Measurements from ENCODE around the gene OLIG1. TPM values are rescaled to one million over a fixed set of nuclear protein-coding genes. Genes with fewer than 3 reads are reported as not detected.

The OLIG1 gene
- total and polyA plus RNA-seq, 4 experiments from 2014 or later = not detected

- Mint-ChIP-seq H3K27me3 (peaks cover 24 to 31% of the 10 kb centered on the region in 2 donors), H3K27ac (no peak overlapping the region), H3K4me1 (peaks cover 14 to 48% (median 37%) of the 10 kb centered on the region in 4 donors), H3K9me3 (no peaks in the 10 kb centered on the region), H3K4me3 (no peak overlapping the region), H3K36me3 (no peaks in the 10 kb centered on the region)
- H3K9me3 ChIP-seq (ENCODE audit: control insufficient read depth in 1 of 2, low read length in 2 of 2) = no peaks in the 10 kb centered on the region
- ChIA-PET CTCF (ENCODE audit: partially characterized antibody) (no interaction called here), POLR2A (ENCODE audit: partially characterized antibody) (interaction anchor here (0.6 kb wide), 1 partner anchor 158 kb away, joined by 3 read pairs; no protein-coding TSS in a partner anchor)
- peaks cover 8% of the 10 kb centered on the region for H3K27me3 ChIP-seq (ENCODE audit: insufficient read depth, low read length)
- intact Hi-C loops (cut with micrococcal nuclease) = no loop called here
- H3K4me1 ChIP-seq (ENCODE audit: insufficient read depth, low read length) = peaks cover 24% of the 10 kb centered on the region
- H3K4me3 ChIP-seq (ENCODE audit: low read length in 2 of 2) = no peak overlapping the region
- no peak overlapping the region for H3K27ac ChIP-seq (ENCODE audit: low read depth, low read length)
- no peaks in the 10 kb centered on the region for H3K36me3 ChIP-seq (ENCODE audit: insufficient read depth, low read length)
- DNase-seq = no peak
Measured at GRCh38 chr21:33112681-33113080, 42.7 kb downstream of the OLIG1 start.

- H3K36me3 Mint-ChIP-seq = no peaks in the 10 kb centered on the region
- peaks cover 23 to 29% of the 10 kb centered on the region in 2 donors for H3K27me3 Mint-ChIP-seq
- H3K9me3 Mint-ChIP-seq = no peaks in the 10 kb centered on the region
- H3K27ac ChIP-seq (ENCODE audit: low read depth, low read length) = no peak overlapping the region
- peaks cover 24% of the 10 kb centered on the region for H3K4me1 ChIP-seq (ENCODE audit: insufficient read depth, low read length)
- peaks cover 15 to 52% (median 39%) of the 10 kb centered on the region in 4 donors for H3K4me1 Mint-ChIP-seq
- H3K36me3 ChIP-seq (ENCODE audit: insufficient read depth, low read length) = no peaks in the 10 kb centered on the region
- ChIA-PET CTCF (ENCODE audit: partially characterized antibody) (interaction anchor here (0.7 kb wide), 1 partner anchor 121 kb away, joined by 3 read pairs; no protein-coding TSS in a partner anchor), POLR2A (ENCODE audit: partially characterized antibody) (interaction anchor here (0.6 kb wide), 1 partner anchor 157 kb away, joined by 3 read pairs; no protein-coding TSS in a partner anchor)
- H3K27me3 ChIP-seq (ENCODE audit: insufficient read depth, low read length) = peaks cover 8% of the 10 kb centered on the region
- DNase-seq = no peak
- no peak overlapping the region for H3K4me3 Mint-ChIP-seq
- no peaks in the 10 kb centered on the region for H3K9me3 ChIP-seq (ENCODE audit: control insufficient read depth in 1 of 2, low read length in 2 of 2)
- H3K4me3 ChIP-seq (ENCODE audit: low read length in 2 of 2) = no peak overlapping the region
- intact Hi-C loops (cut with micrococcal nuclease) = no loop called here
- H3K27ac Mint-ChIP-seq = peak overlapping the region in 1 of 7 donors; percentile 13
Measured at GRCh38 chr21:33113131-33113530, 43.2 kb downstream of the OLIG1 start.

- H3K27me3 ChIP-seq (ENCODE audit: insufficient read depth, low read length) = peaks cover 8% of the 10 kb centered on the region
- ChIA-PET CTCF (ENCODE audit: partially characterized antibody) (no interaction called here), POLR2A (ENCODE audit: partially characterized antibody) (no interaction called here)
- intact Hi-C loops (cut with micrococcal nuclease) = no loop called here
- no peaks in the 10 kb centered on the region for H3K9me3 ChIP-seq (ENCODE audit: control insufficient read depth in 1 of 2, low read length in 2 of 2)
- no peaks in the 10 kb centered on the region for H3K36me3 ChIP-seq (ENCODE audit: insufficient read depth, low read length)
- no peak for DNase-seq
- H3K9me3 Mint-ChIP-seq = no peaks in the 10 kb centered on the region
- H3K4me1 Mint-ChIP-seq = peaks cover 14 to 51% (median 38%) of the 10 kb centered on the region in 4 donors
- no peak overlapping the region for H3K27ac Mint-ChIP-seq
- peaks cover 17 to 22% of the 10 kb centered on the region in 2 donors for H3K27me3 Mint-ChIP-seq
- H3K4me1 ChIP-seq (ENCODE audit: insufficient read depth, low read length) = peaks cover 24% of the 10 kb centered on the region
- H3K4me3 ChIP-seq (ENCODE audit: low read length in 2 of 2) = no peak overlapping the region
- H3K36me3 Mint-ChIP-seq = no peaks in the 10 kb centered on the region
- no peak overlapping the region for H3K4me3 Mint-ChIP-seq
- no peak overlapping the region for H3K27ac ChIP-seq (ENCODE audit: low read depth, low read length)
Measured at GRCh38 chr21:33114276-33114675, 44.3 kb downstream of the OLIG1 start.

- no peaks in the 10 kb centered on the region for H3K27me3 ChIP-seq (ENCODE audit: insufficient read depth, low read length)
- ChIA-PET CTCF (ENCODE audit: partially characterized antibody) (no interaction called here), POLR2A (ENCODE audit: partially characterized antibody) (no interaction called here)
- H3K4me3 ChIP-seq (ENCODE audit: low read length in 2 of 2) = peak overlapping the region in 1 of 2 donors; percentile 7
- Mint-ChIP-seq H3K27me3 (peaks cover 6 to 14% of the 10 kb centered on the region in 2 donors), H3K4me3 (peak overlapping the region in 7 of 8 donors; percentile 62 to 88 (median 68)), H3K4me1 (peaks cover 11 to 40% (median 31%) of the 10 kb centered on the region in 4 donors), H3K36me3 (no peaks in the 10 kb centered on the region), H3K27ac (peak overlapping the region in 1 of 7 donors; percentile 44), H3K9me3 (no peaks in the 10 kb centered on the region)
- intact Hi-C loops (cut with micrococcal nuclease) = no loop called here
- H3K27ac ChIP-seq (ENCODE audit: low read depth, low read length) = no peak overlapping the region
- no peak for DNase-seq
- peaks cover 24% of the 10 kb centered on the region for H3K4me1 ChIP-seq (ENCODE audit: insufficient read depth, low read length)
- H3K36me3 ChIP-seq (ENCODE audit: insufficient read depth, low read length) = no peaks in the 10 kb centered on the region
- H3K9me3 ChIP-seq (ENCODE audit: control insufficient read depth in 1 of 2, low read length in 2 of 2) = no peaks in the 10 kb centered on the region
Measured at GRCh38 chr21:33115631-33116510, 45.9 kb downstream of the OLIG1 start.

GRCh38 chr21:33116676-33117075, 46.7 kb downstream of the OLIG1 start:
- CTCF ChIA-PET (ENCODE audit: partially characterized antibody) = no interaction called here
- H3K27ac ChIP-seq (ENCODE audit: low read depth, low read length) = no peak overlapping the region
- H3K4me3 ChIP-seq (ENCODE audit: low read length in 2 of 2) = peak overlapping the region in 1 of 2 donors; percentile 7
- Mint-ChIP-seq H3K27ac (peak overlapping the region in 5 of 7 donors; percentile 15 to 67 (median 39)), H3K4me3 (peak overlapping the region; percentile 12 to 88 (median 68)), H3K9me3 (no peaks in the 10 kb centered on the region), H3K27me3 (peaks cover 3 to 10% of the 10 kb centered on the region in 2 donors), H3K36me3 (no peaks in the 10 kb centered on the region), H3K4me1 (peaks cover 11 to 40% (median 30%) of the 10 kb centered on the region in 4 donors)
- POLR2A ChIA-PET (ENCODE audit: partially characterized antibody) = no interaction called here
- H3K9me3 ChIP-seq (ENCODE audit: control insufficient read depth in 1 of 2, low read length in 2 of 2) = no peaks in the 10 kb centered on the region
- peaks cover 24% of the 10 kb centered on the region for H3K4me1 ChIP-seq (ENCODE audit: insufficient read depth, low read length)
- peak in 3 of 5 donors; percentile 9 to 36 (median 17) for DNase-seq
- H3K27me3 ChIP-seq (ENCODE audit: insufficient read depth, low read length) = no peaks in the 10 kb centered on the region
- intact Hi-C loops (cut with micrococcal nuclease) = no loop called here
- no peaks in the 10 kb centered on the region for H3K36me3 ChIP-seq (ENCODE audit: insufficient read depth, low read length)

- no peak for DNase-seq
- Histone ChIP-seq H3K4me3 (ENCODE audit: low read length in 2 of 2) (no peak overlapping the region), H3K27ac (ENCODE audit: low read depth, low read length) (no peak overlapping the region), H3K9me3 (ENCODE audit: control insufficient read depth in 1 of 2, low read length in 2 of 2) (no peaks in the 10 kb centered on the region), H3K36me3 (ENCODE audit: insufficient read depth, low read length) (no peaks in the 10 kb centered on the region), H3K4me1 (ENCODE audit: insufficient read depth, low read length) (peaks cover 24% of the 10 kb centered on the region), H3K27me3 (ENCODE audit: insufficient read depth, low read length) (no peaks in the 10 kb centered on the region)
- H3K36me3 Mint-ChIP-seq = no peaks in the 10 kb centered on the region
- no peaks in the 10 kb centered on the region for H3K9me3 Mint-ChIP-seq
- intact Hi-C loops (cut with micrococcal nuclease) = no loop called here
- H3K4me3 Mint-ChIP-seq = peak overlapping the region in 5 of 8 donors; percentile 12 to 88 (median 67)
- peaks cover 11 to 40% (median 28%) of the 10 kb centered on the region in 4 donors for H3K4me1 Mint-ChIP-seq
- POLR2A ChIA-PET (ENCODE audit: partially characterized antibody) = no interaction called here
- peaks cover 2 to 4% of the 10 kb centered on the region in 2 donors for H3K27me3 Mint-ChIP-seq
- H3K27ac Mint-ChIP-seq = peak overlapping the region in 2 of 7 donors; percentile 18 to 45
- CTCF ChIA-PET (ENCODE audit: partially characterized antibody) = no interaction called here
Measured at GRCh38 chr21:33117101-33117888, 47.4 kb downstream of the OLIG1 start.
